Stimulated activated CD4-positive, alpha-beta T cell treated with anti-CD3 and anti-CD28 coated beads, Interleukin-15, amount 100 ng/mL, for 1 hour (primary cell): Measurements from ENCODE around the gene RYR2.

ENCODE experiments used
- DNase-seq, 2 donors: peaks; one replicate each; pipeline ENCODE4 v3.0.0-alpha.2; 2020; ENCODE audit warnings: low read depth in 1 of 2, low spot score in 1 of 2

Gene RYR2

DNA sequence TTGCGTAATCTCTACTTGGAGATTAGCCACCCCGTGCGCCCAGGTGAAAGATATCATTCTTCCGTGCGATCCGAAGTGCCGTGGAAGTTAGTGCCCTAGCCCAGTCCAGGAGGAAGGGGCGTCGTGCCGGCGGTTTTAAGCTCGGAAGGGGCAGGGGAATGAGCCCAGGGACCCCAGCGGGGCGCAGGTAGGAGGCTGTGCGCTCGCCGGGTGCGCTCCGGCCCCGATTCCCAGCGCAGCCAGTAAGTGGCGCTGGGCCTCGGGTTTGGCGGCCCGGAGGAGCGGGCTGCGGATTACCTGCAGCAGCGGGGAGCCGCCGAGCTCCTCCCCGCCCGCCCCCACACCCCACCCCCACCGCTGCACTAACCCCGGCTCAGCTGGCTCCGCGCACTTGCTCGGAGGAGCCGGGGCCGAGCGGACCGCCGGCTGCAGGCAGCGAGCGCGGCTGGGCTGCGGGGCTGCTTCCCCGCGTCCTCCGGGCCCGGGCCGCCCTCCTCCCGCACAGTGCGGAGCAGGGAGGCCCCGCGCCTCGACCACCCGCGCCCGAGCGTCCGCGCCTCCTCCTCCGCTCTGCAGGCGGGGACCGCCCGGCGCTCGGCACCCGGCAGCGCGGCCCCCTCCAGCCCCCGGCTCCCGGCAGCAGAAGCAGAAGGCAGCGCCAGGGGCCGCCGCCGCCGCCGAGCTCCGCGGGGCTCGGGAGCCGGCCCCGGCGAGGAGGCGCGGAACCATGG lies at the start of gene RYR2:
Gene RYR2 (plus strand): TSS at position 390 of the 731 bp plus-strand sequence. CDS start 338 bp downstream, at position 728.
- no peak for DNase-seq

DNA sequence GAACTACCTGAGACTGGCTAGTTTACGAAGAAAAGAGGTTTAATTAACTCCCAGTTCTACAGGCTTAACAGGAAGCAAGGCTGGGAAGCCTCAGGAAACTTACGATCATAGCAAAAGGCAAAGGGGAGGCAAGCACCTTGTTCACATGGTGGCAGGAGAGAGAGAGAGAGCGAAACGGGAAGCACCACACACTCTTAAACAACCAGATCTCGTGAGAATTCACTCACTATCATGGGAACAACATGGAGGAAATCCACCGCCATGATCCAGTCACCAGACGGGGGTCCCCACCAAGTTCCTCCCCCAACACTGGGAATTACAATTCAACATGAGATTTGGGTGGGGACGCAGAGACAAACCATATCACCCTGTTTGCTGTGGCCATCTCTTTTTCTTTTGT lies 49.5 kb upstream of the RYR2 start:
- no peak for DNase-seq

DNA sequence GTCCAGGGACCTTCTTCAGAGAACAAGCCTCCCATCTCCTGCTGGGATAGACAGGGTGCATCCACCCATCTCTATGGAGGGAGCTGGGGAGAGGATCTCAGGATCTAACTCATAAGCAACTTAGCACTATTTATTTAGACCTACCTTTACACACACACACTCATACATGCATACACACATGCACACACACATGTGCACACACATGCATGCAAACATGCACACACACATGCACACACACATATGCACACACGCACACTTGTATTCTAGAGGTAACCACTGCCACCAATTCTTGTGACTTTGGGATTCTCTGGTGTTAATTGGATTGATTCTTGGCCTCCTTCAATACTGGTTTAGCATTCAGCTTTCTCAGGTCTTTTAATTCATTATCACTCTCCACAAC lies 47.5 kb upstream of the RYR2 start:
- no peak for DNase-seq

DNA sequence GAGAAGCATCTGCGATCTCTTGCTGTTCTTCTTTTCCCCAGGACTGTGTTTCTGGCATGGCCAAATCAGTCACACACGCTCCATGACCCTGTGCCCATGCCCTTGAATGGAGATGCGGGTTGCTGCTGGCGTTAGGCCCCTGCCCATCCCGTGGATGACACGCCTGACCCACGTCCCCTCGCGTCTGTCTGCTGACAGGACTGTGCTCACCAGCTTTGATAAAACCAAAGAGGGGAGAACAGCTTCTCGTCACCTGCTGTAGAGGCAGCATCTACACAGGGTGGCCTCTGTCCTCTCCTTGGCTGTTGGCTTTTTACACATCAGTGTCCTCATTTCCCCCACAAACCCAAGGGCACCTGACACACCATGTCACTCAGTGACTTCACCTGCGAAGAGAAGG lies 44.6 kb upstream of the RYR2 start:
- DNase-seq = no peak

DNA sequence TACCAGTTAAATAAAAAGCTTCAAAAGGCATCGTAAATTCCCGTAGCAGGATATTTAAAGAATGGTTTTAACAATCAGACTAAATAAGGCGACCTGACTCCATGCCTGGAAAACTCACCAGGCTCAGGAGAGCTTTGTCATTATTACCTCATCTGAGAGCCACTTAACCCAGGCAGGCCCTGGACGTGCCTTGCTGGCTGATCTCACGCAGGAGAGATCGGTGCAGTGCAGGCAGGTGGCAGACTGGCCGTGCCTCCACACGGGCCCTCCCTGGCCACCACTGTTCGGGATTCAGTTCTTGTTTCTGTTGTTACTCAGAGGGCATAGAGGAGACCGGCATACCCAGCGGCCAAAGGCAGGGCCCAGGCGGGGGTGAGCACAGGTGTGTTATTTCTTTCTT lies 44.1 kb upstream of the RYR2 start:
- DNase-seq = no peak

DNA sequence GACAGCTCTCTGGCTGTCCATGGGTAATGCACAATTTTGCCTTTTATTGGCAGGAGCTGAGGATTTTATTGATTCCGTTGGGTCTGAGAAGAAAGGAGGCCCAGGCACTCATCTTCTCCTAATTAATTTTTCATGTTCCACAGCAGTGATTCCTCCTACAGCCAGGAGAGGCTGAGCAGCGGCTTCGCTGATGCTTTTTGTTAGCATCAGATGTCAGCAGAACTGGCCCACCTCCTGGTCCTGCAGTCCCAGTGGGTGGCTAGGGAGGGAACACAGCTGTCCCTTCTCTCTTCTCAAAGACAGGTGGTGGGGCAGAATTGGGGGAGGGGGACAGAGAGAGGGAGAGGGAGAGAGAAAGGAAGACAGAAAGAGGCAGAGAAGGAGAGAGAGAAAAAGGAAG lies 43.4 kb upstream of the RYR2 start:
- DNase-seq = no peak

DNA sequence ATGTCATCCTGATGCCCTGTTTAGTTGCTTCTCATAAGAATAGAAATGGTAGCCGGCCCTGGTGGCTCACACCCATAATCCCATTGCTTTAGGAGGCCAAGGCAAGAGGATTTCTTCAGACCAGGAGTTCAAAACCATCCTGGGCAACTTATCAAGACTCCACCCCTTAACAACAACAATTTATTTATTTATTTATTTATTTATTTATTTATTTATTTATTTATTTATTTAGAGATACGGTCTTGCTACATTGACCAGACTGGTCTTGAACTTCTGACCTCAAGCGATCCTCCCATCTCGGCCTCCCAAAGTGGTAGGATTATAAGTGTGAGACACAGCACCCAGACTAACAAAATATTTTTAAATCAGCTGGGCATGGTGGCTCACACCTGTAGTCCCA lies 41.8 kb upstream of the RYR2 start:
- no peak for DNase-seq

DNA sequence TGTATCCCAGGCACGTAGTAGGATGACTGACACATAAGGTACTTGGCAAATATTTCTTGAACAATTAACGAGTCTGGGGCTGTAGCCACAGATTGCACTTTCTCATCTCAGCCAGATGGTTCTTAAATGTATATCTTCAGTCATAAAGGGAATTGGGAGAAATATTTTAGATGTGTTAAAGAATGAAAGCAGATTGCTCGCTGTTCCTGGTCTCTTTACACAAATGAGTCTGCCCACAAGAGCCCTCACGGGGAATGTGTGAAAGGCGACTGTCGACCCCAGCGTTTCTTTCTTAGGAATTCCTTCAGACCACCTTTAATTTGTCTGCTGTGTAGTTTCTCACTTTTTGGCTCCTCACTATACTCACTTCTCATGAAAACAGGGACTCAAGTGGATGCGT lies 38.5 kb upstream of the RYR2 start:
- no peak for DNase-seq

DNA sequence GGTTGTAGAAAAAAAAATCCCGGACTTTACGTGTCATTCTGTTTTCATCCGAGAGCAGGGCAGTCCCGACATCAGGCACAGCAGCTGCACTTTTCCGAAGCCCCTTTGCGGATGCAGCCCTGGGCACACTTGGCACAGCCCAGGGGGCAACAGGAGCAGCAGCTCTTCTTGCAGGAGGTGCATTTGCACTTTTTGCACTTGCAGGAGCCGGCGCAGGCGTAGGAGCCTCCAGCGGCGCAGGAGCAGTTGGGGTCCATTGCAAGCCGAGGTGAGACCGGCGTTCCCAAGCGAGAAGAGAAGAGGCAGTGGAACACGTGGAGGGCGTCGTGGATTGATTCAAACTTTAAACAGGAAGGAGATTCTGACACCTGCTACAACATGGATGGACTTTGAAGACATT lies 37.9 kb upstream of the RYR2 start, which contains the start of gene MT1HL1:
Gene MT1HL1 (minus strand): TSS at position 326 of the 400 bp plus-strand sequence. CDS start 69 bp downstream, at position 257.
- no peak for DNase-seq

DNA sequence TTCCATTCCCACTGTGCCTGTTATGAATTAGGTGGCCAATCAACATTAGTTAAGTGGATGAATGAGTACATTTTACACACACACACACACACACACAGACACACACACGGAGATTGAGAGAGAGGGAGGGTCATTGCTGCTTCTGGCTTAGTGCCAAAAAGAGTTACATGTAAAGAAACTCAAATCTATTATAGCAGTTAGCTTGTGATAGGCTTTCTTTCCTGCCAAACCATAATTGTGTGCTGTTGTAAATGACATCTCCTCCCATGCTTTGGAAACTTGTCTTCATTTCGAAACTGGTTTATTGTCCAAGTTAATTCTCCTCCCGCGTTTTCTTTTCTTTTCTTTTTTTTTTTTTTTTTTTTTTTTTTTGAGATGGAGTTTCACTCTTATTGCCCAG lies 36.3 kb upstream of the RYR2 start:
- no peak for DNase-seq

DNA sequence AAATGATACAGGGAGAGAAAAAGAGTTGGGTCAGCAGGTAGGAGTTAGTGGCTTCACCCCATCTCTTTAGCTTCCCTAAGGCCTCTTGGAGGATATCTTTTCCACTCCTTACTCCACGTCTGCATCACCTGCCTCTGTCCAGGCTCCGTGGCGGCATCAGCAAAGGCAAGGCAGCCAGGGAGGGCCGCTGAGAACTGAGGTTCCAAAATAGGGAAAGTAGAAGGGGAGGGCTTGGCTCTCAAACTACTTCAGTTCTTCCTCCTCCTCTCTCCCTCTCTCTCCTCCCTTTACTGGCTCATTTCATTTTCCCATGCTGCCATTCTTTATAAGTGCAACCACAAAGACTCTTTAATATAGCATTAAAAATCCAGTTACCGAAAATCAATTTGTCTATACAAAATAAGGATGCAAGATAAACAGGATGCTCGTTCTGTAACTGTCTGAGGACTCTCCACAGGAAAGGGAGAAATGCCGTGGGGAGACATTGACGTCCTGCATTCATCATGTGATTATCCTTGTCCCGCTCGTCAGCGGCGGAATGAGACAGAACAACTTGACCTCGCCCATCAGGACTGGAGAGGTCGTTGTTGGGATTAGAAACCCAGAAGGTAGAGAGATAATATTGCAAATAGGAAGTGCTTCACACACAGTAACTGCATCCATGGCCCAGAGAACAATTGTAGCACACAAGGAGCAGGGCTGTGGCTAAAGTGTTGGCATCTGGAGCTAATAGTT lies 34.7 kb upstream of the RYR2 start:
- no peak for DNase-seq

DNA sequence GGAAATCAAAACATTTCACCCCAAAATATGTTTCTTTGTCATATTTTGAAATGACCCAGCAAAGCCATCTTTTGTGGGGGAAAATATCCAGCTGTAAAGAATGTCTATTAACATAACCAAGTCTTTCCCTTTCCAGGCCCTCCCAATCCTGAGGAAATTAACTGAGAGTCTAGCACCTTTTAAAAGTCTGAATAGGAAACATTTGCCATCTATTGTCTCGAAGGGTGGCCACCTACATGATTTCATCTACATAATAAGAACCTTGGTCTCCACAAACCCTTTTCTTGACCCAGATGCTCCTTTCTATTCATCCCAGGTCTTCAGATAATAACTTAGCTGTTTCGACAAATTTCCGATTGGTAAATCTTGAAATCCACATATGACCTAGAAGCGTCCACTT lies 32.4 kb upstream of the RYR2 start:
- no peak for DNase-seq

DNA sequence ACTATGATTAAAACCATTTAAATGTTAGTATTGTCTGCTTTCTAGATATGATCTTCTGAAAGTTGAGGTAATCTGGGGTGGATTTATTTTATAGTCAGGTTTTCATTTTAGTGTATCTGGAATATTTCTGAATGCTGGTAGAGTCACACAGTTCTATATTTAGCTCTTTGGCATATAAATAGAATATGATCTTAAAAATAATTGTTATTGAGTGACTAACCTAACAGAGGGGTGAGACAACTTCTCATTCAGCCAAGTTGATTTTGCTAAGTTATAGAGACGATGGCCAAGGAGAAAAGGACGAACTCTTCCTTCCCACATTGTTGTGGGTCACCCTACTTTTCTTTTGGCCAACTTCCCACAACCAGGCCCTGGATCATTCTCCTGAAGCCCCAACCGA lies 30.6 kb upstream of the RYR2 start:
- DNase-seq = no peak

DNA sequence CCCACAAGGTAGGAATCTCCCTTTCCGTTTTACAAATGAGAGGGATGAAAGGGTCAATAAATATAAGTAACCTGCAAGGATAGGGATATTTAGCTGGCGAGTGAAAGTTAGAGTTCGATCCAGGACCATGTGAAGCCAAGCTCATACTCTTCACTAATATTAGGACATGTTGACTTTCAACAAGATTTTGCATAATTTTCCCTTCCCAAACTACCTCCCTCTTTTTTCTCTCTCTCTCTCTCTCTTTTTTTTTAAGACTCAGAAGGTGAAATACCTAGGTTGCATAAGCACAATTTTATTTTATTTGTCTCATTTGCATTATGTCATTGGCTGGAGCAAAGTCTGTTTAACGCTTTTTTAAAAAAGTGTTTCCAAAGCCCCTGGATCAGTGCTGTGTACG lies 29.6 kb upstream of the RYR2 start:
- DNase-seq = no peak

DNA sequence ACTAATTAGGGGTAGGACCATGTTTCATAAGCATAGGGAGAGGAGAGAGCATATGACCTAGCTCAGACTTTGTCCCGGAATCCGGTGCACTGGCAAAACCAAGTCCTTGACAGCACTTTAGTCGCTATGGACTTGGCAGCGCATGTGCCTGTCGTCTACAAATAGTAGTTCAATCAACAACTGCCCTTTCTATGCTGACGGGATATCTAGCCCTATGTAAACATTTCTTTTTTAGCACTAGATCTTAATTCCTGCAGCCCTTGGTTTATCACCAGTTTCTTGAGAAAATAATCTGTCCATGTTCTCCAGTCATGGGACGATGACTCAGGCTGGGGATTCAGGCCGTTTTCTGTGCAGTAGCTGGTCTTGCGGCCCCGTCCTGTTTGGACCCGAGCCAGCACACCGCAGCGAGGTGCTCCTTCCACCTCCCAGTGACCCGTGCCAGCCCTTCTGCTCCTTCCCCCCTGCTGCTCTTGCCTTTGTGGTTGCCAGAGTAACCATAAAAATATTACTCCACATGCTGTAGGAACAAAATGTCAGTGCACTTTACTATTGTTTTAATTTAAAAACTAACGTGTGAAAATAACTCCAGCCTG lies 29.1 kb upstream of the RYR2 start:
- no peak for DNase-seq

DNA sequence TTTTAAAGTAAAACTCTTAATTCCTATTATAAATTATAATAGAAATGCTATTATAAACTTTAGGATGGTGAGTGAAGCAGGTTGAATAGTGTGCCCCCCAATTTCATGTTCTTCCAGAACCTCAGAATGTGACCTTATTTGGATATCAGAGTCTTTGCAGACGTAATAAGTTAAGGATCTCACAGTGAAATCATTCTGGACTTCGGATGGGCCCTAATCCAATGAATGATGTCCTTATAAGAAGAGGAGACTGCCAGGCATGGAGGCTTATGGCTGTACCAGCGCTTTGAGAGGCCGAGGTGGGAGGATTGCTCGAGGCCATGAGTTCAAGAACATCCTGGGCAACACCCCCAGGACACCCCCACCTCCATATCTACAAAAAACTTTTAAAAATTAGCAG lies 28.4 kb upstream of the RYR2 start:
- DNase-seq = no peak

DNA sequence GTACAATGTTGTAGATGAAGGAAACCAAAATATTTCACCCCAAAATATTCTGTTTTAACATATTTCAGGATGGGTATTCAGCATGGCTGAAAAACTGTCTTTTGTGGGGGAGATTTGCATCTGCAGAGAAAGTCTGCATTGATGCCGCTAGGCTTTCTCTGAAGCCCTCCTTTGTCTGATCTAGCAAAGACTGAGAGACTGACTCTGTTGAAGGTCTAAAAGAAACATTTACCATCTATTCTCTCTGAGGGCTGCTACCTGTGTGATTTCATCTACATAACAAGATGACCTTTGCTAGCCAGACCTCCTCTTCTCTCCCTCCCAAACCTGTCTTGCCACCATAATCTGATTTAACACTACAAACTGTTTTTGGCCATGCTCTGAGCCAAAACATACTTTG lies 25.4 kb upstream of the RYR2 start:
- no peak for DNase-seq

DNA sequence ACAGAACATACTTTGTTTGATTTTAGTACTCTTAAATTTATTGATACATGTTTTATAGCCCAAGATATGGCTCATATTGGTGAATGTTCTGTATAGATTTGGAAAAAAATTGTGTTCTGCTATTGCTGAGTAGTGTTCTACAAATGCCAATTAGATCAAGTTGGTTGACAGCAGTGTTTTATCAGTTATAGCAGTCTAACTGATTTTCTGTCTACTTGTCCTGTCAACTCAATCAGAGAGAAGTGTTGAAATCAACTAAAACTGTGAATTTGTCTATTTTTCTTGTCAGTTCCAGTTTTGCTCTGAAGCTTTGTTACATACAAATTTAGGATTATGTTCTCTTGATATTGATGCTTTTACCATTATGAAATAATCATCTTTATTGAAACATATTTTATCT lies 23.1 kb upstream of the RYR2 start:
- no peak for DNase-seq

DNA sequence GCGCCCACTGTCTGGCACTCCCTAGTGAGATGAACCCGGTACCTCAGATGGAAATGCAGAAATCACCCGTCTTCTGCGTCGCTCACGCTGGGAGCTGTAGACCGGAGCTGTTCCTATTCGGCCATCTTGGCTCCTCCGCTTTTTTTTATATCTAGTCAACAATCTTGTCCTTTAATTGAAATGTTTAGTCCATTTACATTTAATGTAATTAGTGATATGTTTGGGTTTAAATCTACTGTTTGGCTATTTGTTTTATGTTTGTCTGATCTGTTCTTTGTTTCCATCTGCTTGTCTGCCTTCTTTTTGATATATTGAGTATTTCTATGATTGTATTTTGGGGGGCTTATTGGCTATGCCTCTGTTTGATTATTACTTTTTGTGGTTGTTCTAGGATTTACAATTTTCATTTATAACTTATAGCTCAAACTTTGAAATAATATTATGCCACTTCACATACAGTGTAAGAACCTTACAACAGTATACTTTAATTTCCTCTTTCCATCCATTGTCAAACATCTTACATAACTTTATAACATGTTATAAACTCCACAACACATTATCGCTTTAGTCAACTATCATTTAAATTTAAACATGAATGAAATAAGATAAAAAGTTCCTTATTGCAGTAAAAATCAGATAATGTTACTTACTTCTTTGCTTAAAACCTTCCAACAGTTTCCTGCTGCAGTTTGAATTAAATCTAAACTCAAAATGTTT lies 16.5 kb upstream of the RYR2 start:
- DNase-seq = no peak

DNA sequence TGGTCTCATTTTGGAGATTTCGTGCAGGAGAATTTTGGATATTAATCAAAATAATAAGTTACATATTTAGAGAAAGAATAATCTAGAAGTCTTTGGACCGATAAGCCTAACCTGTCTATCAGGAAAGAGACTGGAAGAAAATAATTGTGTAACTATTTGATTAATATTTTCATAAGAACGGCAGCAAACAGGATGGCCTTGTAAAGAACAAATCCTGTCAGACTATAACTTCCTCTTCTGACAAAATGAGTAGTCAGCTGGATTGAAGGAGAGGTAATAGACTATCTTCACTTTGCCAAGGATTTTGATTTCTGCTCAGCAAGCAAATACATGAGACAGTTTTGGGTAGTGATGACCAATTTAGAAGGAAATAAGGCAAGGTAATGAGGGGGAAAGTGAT lies 12.7 kb upstream of the RYR2 start:
- DNase-seq = no peak

DNA sequence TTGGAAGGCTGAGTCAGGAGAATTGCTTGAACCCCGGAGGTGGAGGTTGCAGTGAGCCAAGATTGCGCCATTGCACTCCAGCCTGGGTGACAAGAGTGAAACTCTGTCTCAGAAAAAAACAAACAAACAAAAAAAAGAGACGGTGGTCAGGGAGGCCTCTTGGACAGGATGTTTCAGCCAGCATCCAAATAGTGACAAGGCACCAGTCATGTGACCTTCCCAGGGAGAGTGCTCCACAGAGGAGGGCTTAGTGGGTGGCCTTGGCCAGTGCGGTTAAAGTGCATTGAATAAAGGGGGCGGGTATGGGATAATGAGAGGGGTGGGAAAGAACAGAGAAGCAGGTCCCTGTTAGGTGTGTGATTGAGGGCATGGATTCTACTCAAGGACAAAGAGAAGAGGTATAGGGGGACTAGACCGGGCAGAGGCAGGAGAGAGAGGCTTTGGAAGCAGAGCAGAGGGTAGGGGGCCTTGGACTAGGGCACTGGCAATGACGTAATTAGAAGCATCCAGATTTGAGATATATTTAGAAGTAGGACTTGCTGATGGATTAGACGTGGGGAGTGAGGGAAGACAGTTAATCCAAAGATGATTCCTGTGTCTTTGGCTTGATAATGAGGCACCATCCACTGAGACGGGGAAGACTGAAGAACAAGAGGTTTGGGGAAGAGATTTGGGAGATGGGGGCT lies 12.0 kb upstream of the RYR2 start:
- DNase-seq = no peak
